Keratinocyte (primary cell): Measurements from ENCODE around the gene PLCXD1. TPM values are rescaled to one million over a fixed set of nuclear protein-coding genes. Genes with fewer than 3 reads are reported as not detected.
A peak's percentile ranks its signal among the peaks of the same experiment; 100 is the strongest.
"Not testable (repeated sequence)": the region's sequence is repeated elsewhere in the genome, so short reads cannot be mapped to it uniquely, and the experiment has no call there.

ENCODE experiments used
- DNase-seq: peaks from one replicate; pipeline ENCODE4 v3.0.0-alpha.2; 2011; ENCODE audit warnings: low read depth, missing footprints, low spot score
- FAIRE-seq: peaks from 2 replicates; lab custom pipeline; 2011; peaks lifted over from hg19 to GRCh38; lab: Jason Lieb, UNC
- H2AFZ ChIP-seq: 2 replicates; pipeline ENCODE4 v1.6.0; 2012; ENCODE audit warnings: low read length, control low read depth, inconsistent platforms; ENCODE audit not compliant: control insufficient read depth
- H3K27ac ChIP-seq: 2 replicates; pipeline ENCODE4 v1.5.1; 2011; ENCODE audit warnings: low read length; ENCODE audit not compliant: control insufficient read depth, insufficient read depth
- H3K27me3 ChIP-seq: 3 replicates; pipeline ENCODE4 v1.6.0; 2011; ENCODE audit warnings: low read length; ENCODE audit not compliant: control insufficient read depth, insufficient read depth; ENCODE audit errors: extremely low read depth
- H3K36me3 ChIP-seq, 2 experiments: 2 replicates in 1 of 2; 3 replicates in 1 of 2; pipeline ENCODE4 v1.5.1; 2011; ENCODE audit warnings: low read length in 2 of 2, mild to moderate bottlenecking in 1 of 2; ENCODE audit not compliant: control insufficient read depth in 2 of 2, insufficient read depth in 2 of 2; ENCODE audit errors: extremely low read depth in 1 of 2
- H3K4me1 ChIP-seq: 3 replicates; pipeline ENCODE4 v1.5.1; 2011; ENCODE audit warnings: low read length; ENCODE audit not compliant: control insufficient read depth, insufficient read depth; ENCODE audit errors: extremely low read depth
- H3K4me2 ChIP-seq: 3 replicates; pipeline ENCODE4 v1.6.0; 2011; ENCODE audit warnings: low read depth, low read length; ENCODE audit not compliant: control insufficient read depth, insufficient read depth; ENCODE audit errors: extremely low read depth
- H3K4me3 ChIP-seq, 3 experiments: fragments of 200-600 bp in 1 of 3; sonication (generic) in 1 of 3; 2 replicates in 2 of 3; 3 replicates in 1 of 3; pipeline ENCODE4 v1.5.1; 2011 to 2016; ENCODE audit warnings: low read length in 3 of 3, mild to moderate bottlenecking in 3 of 3, control low read depth in 2 of 3, inconsistent platforms in 1 of 3, low read depth in 1 of 3, mixed read lengths in 1 of 3, mixed run types in 1 of 3, moderate library complexity in 1 of 3; ENCODE audit not compliant: control insufficient read depth in 2 of 3, insufficient read depth in 2 of 3; ENCODE audit errors: extremely low read depth in 1 of 3
- H3K79me2 ChIP-seq: 2 replicates; pipeline ENCODE4 v1.6.0; 2012; ENCODE audit warnings: low read length; ENCODE audit not compliant: control insufficient read depth, insufficient read depth
- H3K9ac ChIP-seq: 3 replicates; pipeline ENCODE4 v1.6.0; 2011; ENCODE audit warnings: low read length; ENCODE audit not compliant: control insufficient read depth, insufficient read depth; ENCODE audit errors: extremely low read depth
- H3K9me1 ChIP-seq: 3 replicates; pipeline ENCODE4 v1.6.0; 2011; ENCODE audit warnings: low read length; ENCODE audit not compliant: control insufficient read depth, insufficient read depth; ENCODE audit errors: extremely low read depth
- H3K9me3 ChIP-seq: 2 replicates; pipeline ENCODE4 v1.5.1; 2012; ENCODE audit warnings: low read depth, low read length; ENCODE audit not compliant: control insufficient read depth
- H4K20me1 ChIP-seq: 3 replicates; pipeline ENCODE4 v1.6.0; 2011; ENCODE audit warnings: low read length; ENCODE audit not compliant: control insufficient read depth, insufficient read depth; ENCODE audit errors: extremely low read depth
- CTCF ChIP-seq, 3 experiments: IDR thresholded peaks in 1 of 3; conservative IDR thresholded peaks in 1 of 3; optimal IDR thresholded peaks in 1 of 3; 2 replicates in 2 of 3; 3 replicates in 1 of 3; pipeline versions ENCODE3 to v1.5.1; 2011; ENCODE audit warnings: low read length in 3 of 3, mild to moderate bottlenecking in 3 of 3, moderate library complexity in 2 of 3, control low read depth in 1 of 3, inconsistent platforms in 1 of 3; ENCODE audit not compliant: insufficient read depth in 2 of 3; ENCODE audit errors: extremely low read depth in 1 of 3
- EZH2 ChIP-seq: IDR thresholded peaks from one replicate; pipeline ENCODE4 v1.6.1; 2012; ENCODE audit warnings: inconsistent platforms, mild to moderate bottlenecking, low read length, moderate library complexity
- dilution Hi-C: fragments of 300-500 bp; cut with MboI; formaldehyde crosslinking; loops from one replicate; pipeline ENCODE4 v1.7.0; 2020; ENCODE audit warnings: low sequenced_read_pairs; ENCODE audit not compliant: extremely low pct_ligation_motif_present
- polyA plus RNA-seq, 5 experiments: library from polyadenylated mRNA; depleted of rRNA in 3 of 5; stranded (reverse) in 3 of 5; stranded (forward) in 1 of 5; unstranded in 1 of 5; fragments of >200 nt; gene quantifications; 1 replicate in 1 of 5; 2 replicates in 3 of 5; 3 replicates in 1 of 5; pipeline versions ENCODE4 v1.2.1 to v1.2.3, GENCODE V29; 2011 to 2012; ENCODE audit warnings: missing spikeins in 2 of 5, low read depth in 1 of 5, low replicate concordance in 1 of 5

PLCXD1 gene
- polyA plus RNA-seq, 1 donor (not counting 4 experiments of a cell fraction or from before 2014, with no cell fraction given): 6.3 TPM

- no peaks in the 10 kb centered on the region for H4K20me1 ChIP-seq
- dilution Hi-C loops: no loop called here
- DNase-seq (peak; percentile 23), FAIRE-seq (no peak)
- no peaks in the 10 kb centered on the region for H3K9me3 ChIP-seq
- H3K9me1 ChIP-seq: no peaks in the 10 kb centered on the region
- no peaks in the 10 kb centered on the region for H3K27me3 ChIP-seq
- peak overlapping the region; percentile 43 for H3K27ac ChIP-seq
- peak overlapping the region; percentile 91 for H3K4me2 ChIP-seq
- peak overlapping the region; percentile 77 for H3K9ac ChIP-seq
- no peaks in the 10 kb centered on the region for H3K79me2 ChIP-seq
- peak overlapping the region; percentile 51 to 79 (median 73) for H3K4me3 ChIP-seq
- TF ChIP-seq EZH2 (no peak), CTCF (optimal IDR thresholded peaks at IDR 0.05 in 1 of 3, IDR thresholded peaks at IDR 0.05 in 1 of 3, conservative IDR thresholded peaks at IDR 0.05 in 1 of 3; ENCODE audit: extremely low read depth in 1 of 3, insufficient read depth in 2 of 3, low read length in 3 of 3) (peak in 1 of 3 experiments; percentile 3)
- peaks cover 6% of the 10 kb centered on the region for H3K4me1 ChIP-seq
- H3K36me3 ChIP-seq: no peaks in the 10 kb centered on the region
- peak overlapping the region; percentile 95 for H2AFZ ChIP-seq
Measured at GRCh38 chrX:275967-276580, 5.1 kb upstream of the PLCXD1 start.

- dilution Hi-C loops: no loop called here
- peak overlapping the region; percentile 43 for H3K27ac ChIP-seq
Measured at GRCh38 chrX:276581-277201, 4.5 kb upstream of the PLCXD1 start.

GRCh38 chrX:279757-280604, 1.2 kb upstream of the PLCXD1 start:
- H4K20me1 ChIP-seq, H2AFZ ChIP-seq, H3K4me1 ChIP-seq, H3K9me1 ChIP-seq, H3K27ac ChIP-seq, dilution Hi-C loops, H3K27me3 ChIP-seq, FAIRE-seq, H3K9ac ChIP-seq, DNase-seq, H3K4me3 ChIP-seq, H3K79me2 ChIP-seq, H3K9me3 ChIP-seq, H3K4me2 ChIP-seq, H3K36me3 ChIP-seq: not testable (repeated sequence)

More at GRCh38 chrX:276581-277201, 4.5 kb upstream of the PLCXD1 start:
- Histone ChIP-seq H3K4me2 (peak overlapping the region; percentile 91), H3K4me1 (peaks cover 6% of the 10 kb centered on the region), H4K20me1 (no peaks in the 10 kb centered on the region), H2AFZ (peak overlapping the region; percentile 95), H3K79me2 (no peaks in the 10 kb centered on the region), H3K9ac (peak overlapping the region; percentile 77), H3K4me3 (peak overlapping the region; percentile 51 to 79 (median 73)), H3K9me1 (no peaks in the 10 kb centered on the region), H3K27me3 (no peaks in the 10 kb centered on the region), H3K36me3 (no peaks in the 10 kb centered on the region), H3K9me3 (no peaks in the 10 kb centered on the region)
- TF ChIP-seq EZH2 (no peak), CTCF (optimal IDR thresholded peaks at IDR 0.05 in 1 of 3, IDR thresholded peaks at IDR 0.05 in 1 of 3, conservative IDR thresholded peaks at IDR 0.05 in 1 of 3; ENCODE audit: extremely low read depth in 1 of 3, insufficient read depth in 2 of 3, low read length in 3 of 3) (no peak)
- DNase-seq (peak; percentile 32), FAIRE-seq (peak; percentile 80)
